Transverse colon (tissue), 4 donors: ENCODE data around the gene ZFC3H1. TPM values are rescaled to one million over a fixed set of nuclear protein-coding genes. Genes with fewer than 3 reads are reported as not detected.

Experiments used
- DNase-seq: peaks from one replicate; pipeline ENCODE4 v3.0.0-alpha.2; 2019
- H3K27ac ChIP-seq, 4 donors: fragments of 200-600 bp; sonication (generic); 2 replicates each; pipeline ENCODE4 v1.5.1; 2016 to 2018; ENCODE audit warnings: inconsistent platforms in 4 of 4
- H3K27me3 ChIP-seq: fragments of 200-600 bp; sonication (generic); 2 replicates; pipeline ENCODE4 v1.5.1; 2017; ENCODE audit warnings: inconsistent platforms
- H3K36me3 ChIP-seq, 4 donors: fragments of 200-600 bp; sonication (generic); 2 replicates each; pipeline ENCODE4 v1.5.1; 2017 to 2019; ENCODE audit warnings: inconsistent platforms in 4 of 4
- H3K4me1 ChIP-seq, 4 donors: fragments of 200-600 bp; sonication (generic); 2 replicates each; pipeline ENCODE4 v1.5.1; 2017 to 2020; ENCODE audit warnings: inconsistent platforms in 4 of 4
- H3K4me3 ChIP-seq, 4 donors: fragments of 200-600 bp; sonication (generic); 1 replicate in 1 of 4; 2 replicates in 3 of 4; pipeline versions ENCODE4 v1.5.1 to v1.6.1; 2017 to 2019; ENCODE audit warnings: inconsistent platforms in 4 of 4
- H3K9me3 ChIP-seq, 2 donors: fragments of 200-600 bp; sonication (generic); 2 replicates each; pipeline ENCODE4 v1.5.1; 2017 to 2019; ENCODE audit warnings: inconsistent platforms in 2 of 2
- POLR2A ChIP-seq: fragments of 450-650 bp; IDR thresholded peaks from one replicate; pipeline ENCODE4 v1.6.1; 2016; ENCODE audit warnings: antibody characterized with exemption, mild to moderate bottlenecking, moderate library complexity
- WGBS, 2 donors: methylation state at CpG; one replicate each; pipeline ENCODE4 v1.1.5; 2018; ENCODE audit warnings: low coverage in 1 of 2; 5-methylcytosine and 5-hydroxymethylcytosine counted together
- in situ Hi-C, 4 donors: fragments of 200-750 bp; cut with MboI; loops; one replicate each; pipeline versions ENCODE4 v1.15.0 to v1.15.1; 2017; ENCODE audit warnings: low sequenced_read_pairs in 3 of 4, low pct_ligation_motif_present in 1 of 4, low pct_unique_long_range_greater_than_20kb in 1 of 4
- intact Hi-C: fragments of 100-400 bp; cut with DNase I; formaldehyde crosslinking; loops from one replicate; pipeline ENCODE4 v1.15.1; 2023; ENCODE audit warnings: low total_unique reads
- small RNA-seq, 4 donors: library from RNA; depleted of rRNA; stranded (forward); fragments of <200 nt; gene quantifications; one replicate each; pipeline ENCODE3, GENCODE V24; 2016
- total RNA-seq, 4 donors: library from RNA; depleted of rRNA; stranded (reverse); fragments of >200 nt; gene quantifications; one replicate each; pipeline ENCODE4 v1.1.0, GENCODE V29; 2016
- TF ChIP-seq, protein P1 (sequence below), 5 experiments: fragments of 200-600 bp in 3 of 5; fragments of 450-650 bp in 2 of 5; sonication (generic) in 3 of 5; IDR thresholded peaks; 1 replicate in 2 of 5; 2 replicates in 3 of 5; pipeline ENCODE4 v1.5.1; 2016 to 2017; ENCODE audit warnings: antibody characterized with exemption in 5 of 5, inconsistent platforms in 3 of 5, mild to moderate bottlenecking in 2 of 5, moderate library complexity in 1 of 5

ZFC3H1 gene
- total RNA-seq, 4 donors from 2014 or later, result 61.9 to 141 (median 91.6) TPM

DNA sequence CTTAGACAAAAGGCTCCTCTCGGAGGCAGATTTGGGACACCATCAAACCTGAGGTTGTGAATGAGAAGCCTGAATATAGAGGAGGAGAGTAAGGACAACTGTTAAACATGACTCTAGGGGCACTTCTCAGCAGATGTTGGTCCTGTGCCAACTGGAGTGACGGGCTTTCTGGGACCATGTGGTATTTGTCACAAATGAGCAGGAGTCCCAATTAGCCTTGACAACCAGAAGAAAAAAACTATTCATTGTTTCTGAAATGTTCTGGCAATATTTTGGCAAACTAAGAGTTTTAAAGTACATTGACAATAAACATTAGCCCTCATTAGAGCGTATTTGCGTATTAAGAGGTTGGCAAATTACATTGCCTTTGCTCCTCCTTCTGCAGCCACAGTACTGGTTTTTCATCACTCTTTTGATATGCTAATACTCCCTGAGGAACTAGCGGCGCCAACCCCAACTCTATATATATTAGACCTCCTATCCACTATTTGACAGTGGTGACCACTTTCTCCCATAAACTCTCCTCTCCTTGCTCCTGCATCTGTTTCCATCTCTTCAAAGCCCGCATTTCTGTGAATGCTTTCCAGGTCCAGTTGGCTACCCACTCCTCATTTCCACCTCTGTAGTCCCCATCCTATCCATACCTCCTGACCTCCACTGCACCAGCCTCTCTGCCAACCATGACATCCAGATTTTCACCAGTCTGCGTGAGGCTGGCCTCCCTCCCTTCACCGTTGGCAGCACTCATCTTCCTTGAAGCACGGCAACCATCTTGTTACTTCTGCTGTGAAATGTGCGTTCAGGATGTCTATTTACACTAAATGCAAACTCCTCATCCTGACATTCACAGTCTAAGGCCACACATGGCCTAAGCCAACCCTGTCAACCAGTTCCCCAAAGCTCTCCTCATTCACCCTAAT lies 100.7 kb downstream of the ZFC3H1 start:
- Histone ChIP-seq H3K9me3 (no peaks in the 10 kb centered on the region), H3K4me3 (no peak overlapping the region), H3K27ac (no peak overlapping the region), H3K27me3 (no peaks in the 10 kb centered on the region), H3K36me3 (no peaks in the 10 kb centered on the region), H3K4me1 (no peaks in the 10 kb centered on the region)
- no peak for DNase-seq
- no peak for TF ChIP-seq POLR2A
- TF ChIP-seq, protein P1, sequence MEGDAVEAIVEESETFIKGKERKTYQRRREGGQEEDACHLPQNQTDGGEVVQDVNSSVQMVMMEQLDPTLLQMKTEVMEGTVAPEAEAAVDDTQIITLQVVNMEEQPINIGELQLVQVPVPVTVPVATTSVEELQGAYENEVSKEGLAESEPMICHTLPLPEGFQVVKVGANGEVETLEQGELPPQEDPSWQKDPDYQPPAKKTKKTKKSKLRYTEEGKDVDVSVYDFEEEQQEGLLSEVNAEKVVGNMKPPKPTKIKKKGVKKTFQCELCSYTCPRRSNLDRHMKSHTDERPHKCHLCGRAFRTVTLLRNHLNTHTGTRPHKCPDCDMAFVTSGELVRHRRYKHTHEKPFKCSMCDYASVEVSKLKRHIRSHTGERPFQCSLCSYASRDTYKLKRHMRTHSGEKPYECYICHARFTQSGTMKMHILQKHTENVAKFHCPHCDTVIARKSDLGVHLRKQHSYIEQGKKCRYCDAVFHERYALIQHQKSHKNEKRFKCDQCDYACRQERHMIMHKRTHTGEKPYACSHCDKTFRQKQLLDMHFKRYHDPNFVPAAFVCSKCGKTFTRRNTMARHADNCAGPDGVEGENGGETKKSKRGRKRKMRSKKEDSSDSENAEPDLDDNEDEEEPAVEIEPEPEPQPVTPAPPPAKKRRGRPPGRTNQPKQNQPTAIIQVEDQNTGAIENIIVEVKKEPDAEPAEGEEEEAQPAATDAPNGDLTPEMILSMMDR (IDR thresholded peaks at IDR 0.05), result no peak
- in situ Hi-C loops, result no loop called here
- intact Hi-C loops, result loop anchor here (5.0 kb wide), 1 partner anchor 161 kb away; no protein-coding TSS in a partner anchor
- WGBS, 2 donors, result 74 to 79% methylated on average over 8 to 11 of the region's 11 CpGs

Small RNAs within 50 kb of the gene (small RNA-seq; reads per million reads assigned to genes)
- 0 reads per million in 4 donors for gene RF00560

Other genes starting within 250 kb of the ZFC3H1 start
- gene LGR5, start 224.1 kb downstream of the ZFC3H1 start, total RNA-seq, result 1 to 10 TPM in 2 of 4 donors, under 1 TPM in 2; 0.37 to 4.8 (median 1.0) TPM
- 1 to 10 TPM in 3 of 4 donors, not detected in 1; 2.8 to 3.5 (median 3.3) TPM for gene THAP2, start 453 bp upstream of the ZFC3H1 start, total RNA-seq
- gene TMEM19, start 22.2 kb upstream of the ZFC3H1 start, total RNA-seq, result 10 to 100 TPM in 2 of 4 donors, 1 to 10 TPM in 2; 7.9 to 41.1 (median 20.4) TPM
- 10 to 100 TPM; 15.9 to 48.4 (median 29.9) TPM for gene RAB21, start 91.0 kb upstream of the ZFC3H1 start, total RNA-seq
- 10 to 100 TPM in 3 of 4 donors, 1 to 10 TPM in 1; 5.6 to 42.1 (median 31.1) TPM for gene TBC1D15, start 175.9 kb upstream of the ZFC3H1 start, total RNA-seq